C4-2B (cell line): ENCODE results near the gene ETV5.

Source experiments
- H3K27ac ChIP-seq: fragments of 450-650 bp; 2 replicates; pipeline ENCODE4 v1.5.1; 2017
- CTCF ChIP-seq: fragments of 450-650 bp; conservative IDR thresholded peaks from 2 replicates; pipeline ENCODE4 v1.5.1; 2017; ENCODE audit warnings: mild to moderate bottlenecking
- ZFX ChIP-seq: fragments of 450-650 bp; IDR thresholded peaks from 2 replicates; pipeline ENCODE4 v1.6.1; 2017

ETV5 gene

GRCh38 chr3:186100398-186100797 is 8.5 kb downstream of the ETV5 start:
- no peak overlapping the region for H3K27ac ChIP-seq
- TF ChIP-seq CTCF (no peak), ZFX (no peak)

GRCh38 chr3:186099178-186099577 is 9.7 kb downstream of the ETV5 start:
- H3K27ac ChIP-seq, result no peak overlapping the region
- no peak for TF ChIP-seq ZFX
- TF ChIP-seq CTCF, result no peak

GRCh38 chr3:186098740-186099139 is 10.1 kb downstream of the ETV5 start:
- TF ChIP-seq CTCF (no peak), ZFX (no peak)
- no peak overlapping the region for H3K27ac ChIP-seq

DNA sequence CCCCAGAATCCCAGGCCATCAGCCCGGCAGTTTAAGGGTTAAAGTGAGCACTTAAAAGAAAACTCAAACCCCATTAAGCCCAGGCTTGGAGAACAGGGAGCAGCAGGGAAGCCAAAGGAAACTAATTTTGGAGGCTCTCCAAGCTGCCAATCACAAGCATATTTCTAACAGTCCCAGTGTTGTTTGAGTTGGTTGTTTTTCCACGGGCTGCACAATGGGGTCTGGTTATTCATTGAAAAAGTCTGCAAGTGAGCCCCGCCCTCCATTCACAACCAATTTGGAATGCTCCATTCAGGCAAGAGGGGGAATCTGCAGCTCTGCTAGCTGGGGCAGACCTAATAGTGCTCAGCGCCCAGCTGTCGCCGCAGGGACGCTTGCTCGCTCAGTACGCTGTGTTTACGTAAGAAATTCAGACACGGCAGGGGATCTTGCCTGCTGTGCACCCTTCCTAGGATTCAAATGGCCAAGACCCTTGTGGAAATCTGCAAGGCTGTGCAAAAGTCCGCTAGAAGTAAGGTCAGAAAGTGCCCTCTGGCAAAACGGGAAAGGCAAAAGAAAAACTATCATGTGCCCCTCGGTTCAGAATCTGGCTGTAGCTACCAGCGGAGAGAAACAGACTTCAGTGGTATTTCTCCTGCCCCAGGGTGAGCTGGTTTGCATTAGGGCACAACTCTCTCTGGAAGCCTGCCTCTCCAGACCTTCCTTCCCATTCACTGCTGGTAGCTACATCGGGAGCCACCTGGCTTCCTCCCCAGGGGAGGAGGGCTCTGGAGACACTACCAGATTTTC is 11.0 kb downstream of the ETV5 start:
- TF ChIP-seq CTCF (no peak), ZFX (no peak)
- no peak overlapping the region for H3K27ac ChIP-seq

DNA sequence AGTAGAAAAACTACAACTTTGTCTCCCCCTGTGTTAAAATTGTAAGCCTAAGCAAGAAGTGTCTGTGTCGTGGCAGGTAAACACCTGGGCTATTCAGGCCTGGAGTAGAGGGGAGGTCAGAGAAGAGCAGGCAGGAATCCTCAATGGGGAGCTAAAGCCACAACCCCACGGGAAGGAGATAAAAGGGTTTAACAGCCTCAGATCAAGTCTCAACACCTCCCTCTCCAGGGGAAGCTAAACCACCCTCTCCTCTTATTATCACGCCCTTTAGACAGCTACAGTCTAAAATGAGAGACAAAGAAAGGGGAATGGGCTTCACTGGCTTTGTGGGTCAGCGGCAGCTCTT is 11.6 kb downstream of the ETV5 start:
- no peak overlapping the region for H3K27ac ChIP-seq
- no peak for TF ChIP-seq ZFX
- TF ChIP-seq CTCF, result no peak

DNA sequence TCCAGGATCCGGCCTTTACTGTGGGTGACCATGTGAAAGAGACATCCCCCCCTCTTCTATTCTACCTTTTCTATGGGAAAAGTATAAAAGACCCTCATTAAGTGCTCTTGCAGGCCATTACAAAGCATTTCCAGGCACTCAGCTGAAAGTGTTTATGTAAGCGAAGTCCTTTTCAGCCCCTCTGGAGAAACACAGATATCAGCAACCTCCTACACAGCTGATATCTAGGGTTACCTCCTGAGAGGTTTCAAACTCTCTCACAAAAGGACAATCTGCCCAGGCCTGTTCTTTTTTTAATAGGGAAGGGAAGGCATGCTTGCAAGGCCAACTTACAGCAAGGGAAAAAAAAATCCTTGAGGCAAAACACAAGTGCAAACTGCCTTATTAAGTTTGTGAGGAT is 12.6 kb downstream of the ETV5 start:
- TF ChIP-seq ZFX (no peak), CTCF (no peak)
- no peak overlapping the region for H3K27ac ChIP-seq

GRCh38 chr3:186095561-186096081 is 13.3 kb downstream of the ETV5 start:
- no peak overlapping the region for H3K27ac ChIP-seq

More at GRCh38 chr3:186095561-186096081, 13.3 kb downstream of the ETV5 start:
- TF ChIP-seq CTCF, result no peak
- TF ChIP-seq ZFX, result no peak
